NCI-H2196 (cell line): ENCODE results near the gene ELMO3.

ENCODE experiments used
- DNase-seq: peaks from one replicate; lab custom pipeline; 2025; ENCODE audit not compliant: unreplicated experiment; lab: John Stamatoyannopoulos, UW

ELMO3 gene

DNA sequence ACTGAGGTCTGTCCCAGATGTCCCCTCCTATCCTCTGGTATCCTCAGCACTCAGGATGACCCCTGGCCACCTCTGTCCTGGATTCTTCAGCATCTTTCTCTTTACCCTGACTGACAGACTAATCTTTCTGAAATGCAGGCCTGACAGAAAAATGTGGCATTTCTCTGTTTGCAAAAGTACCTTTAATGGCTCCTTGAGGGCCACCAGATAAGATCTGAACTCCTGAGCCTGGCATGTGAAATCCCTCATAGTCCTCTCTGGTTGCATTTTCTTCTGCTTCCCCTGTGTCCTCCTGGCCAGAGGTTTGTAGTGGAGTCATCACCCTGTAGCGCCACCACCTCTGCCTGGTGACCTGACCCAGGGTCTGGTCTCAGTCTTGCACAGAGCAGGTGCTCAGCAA, 2.0 kb upstream of the ELMO3 start:
- no peak for DNase-seq

DNA sequence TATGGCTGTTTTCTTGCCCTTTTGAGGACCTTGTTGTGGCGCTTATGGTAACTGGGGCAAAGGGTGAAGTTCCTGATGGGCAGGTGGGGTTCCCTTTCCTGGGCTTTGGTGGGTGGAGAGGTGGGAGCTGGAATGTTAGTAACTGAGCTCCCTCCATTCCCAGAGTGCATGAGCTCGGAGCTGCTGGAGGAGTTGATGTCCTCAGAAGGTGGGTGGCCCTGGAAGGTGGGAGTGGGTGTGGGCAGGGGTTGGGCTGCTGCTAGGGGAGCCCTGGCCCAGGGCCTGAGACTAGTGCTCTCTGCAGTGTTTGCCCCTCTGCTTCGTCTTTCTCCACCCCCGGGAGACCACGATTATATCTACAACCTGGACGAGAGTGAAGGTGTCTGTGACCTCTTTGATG, 1.2 kb upstream of the ELMO3 start:
- no peak for DNase-seq

GRCh38 chr16:67198238-67198734, 645 bp upstream of the ELMO3 start:
- peak; percentile 2 for DNase-seq

- no peak for DNase-seq
Observed at GRCh38 chr16:67199808-67200198, 872 bp downstream of the ELMO3 start.

- no peak for DNase-seq
Observed at GRCh38 chr16:67200491-67200890, 1.6 kb downstream of the ELMO3 start.

DNA sequence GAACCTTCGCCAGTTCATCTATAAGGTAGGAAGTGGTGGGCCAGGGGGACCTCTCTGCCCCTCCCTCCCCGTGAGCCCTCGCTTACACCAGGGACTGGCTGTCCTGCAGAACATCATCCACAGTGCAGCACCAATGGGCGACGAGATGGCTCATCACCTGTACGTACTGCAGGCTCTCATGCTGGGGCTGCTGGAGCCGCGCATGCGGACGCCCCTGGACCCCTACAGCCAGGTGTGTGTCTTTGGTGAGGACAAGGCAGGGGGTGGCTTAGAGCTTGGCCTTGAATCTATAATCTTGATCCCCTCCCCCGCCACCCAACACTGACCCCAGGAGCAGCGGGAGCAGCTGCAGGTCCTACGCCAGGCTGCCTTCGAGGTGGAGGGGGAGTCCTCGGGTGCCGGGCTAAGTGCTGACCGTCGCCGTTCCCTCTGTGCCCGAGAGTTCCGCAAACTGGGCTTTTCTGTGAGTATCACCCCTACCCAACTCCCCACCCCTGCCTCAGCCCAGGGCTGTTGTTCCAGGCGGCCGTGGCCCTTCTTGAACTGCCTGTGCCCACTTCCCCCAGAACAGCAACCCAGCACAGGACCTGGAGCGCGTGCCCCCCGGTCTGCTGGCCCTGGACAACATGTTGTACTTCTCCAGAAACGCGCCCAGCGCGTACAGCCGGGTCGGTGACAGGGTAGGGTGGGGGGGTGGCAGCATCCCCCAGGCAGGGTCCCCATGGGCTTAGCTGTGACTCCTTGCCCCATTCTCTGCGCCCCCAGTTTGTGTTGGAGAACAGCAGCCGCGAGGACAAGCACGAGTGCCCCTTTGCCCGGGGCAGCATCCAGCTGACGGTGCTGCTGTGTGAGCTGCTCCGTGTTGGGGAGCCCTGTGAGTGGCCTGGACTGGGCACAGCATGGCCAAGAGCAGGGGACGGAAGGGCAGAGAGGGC, 2.7 kb downstream of the ELMO3 start:
- no peak for DNase-seq

DNA sequence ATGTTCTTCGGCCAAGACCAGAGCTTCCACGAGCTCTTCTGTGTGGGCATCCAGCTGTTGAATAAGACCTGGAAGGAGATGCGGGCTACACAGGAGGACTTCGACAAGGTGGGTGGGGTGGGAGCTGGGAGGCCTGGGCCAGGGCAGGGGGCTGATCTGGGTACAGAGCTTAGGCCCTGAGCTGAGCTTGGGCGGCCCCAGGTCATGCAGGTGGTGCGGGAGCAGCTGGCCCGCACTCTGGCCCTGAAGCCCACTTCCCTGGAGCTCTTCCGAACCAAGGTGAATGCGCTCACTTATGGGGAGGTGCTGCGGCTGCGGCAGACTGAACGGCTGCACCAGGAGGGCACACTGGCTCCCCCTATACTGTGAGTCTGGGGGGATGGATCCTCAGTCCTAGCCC, 3.5 kb downstream of the ELMO3 start:
- DNase-seq, result no peak

- no peak for DNase-seq
Observed at GRCh38 chr16:67202956-67203493, 4.1 kb downstream of the ELMO3 start.

DNA sequence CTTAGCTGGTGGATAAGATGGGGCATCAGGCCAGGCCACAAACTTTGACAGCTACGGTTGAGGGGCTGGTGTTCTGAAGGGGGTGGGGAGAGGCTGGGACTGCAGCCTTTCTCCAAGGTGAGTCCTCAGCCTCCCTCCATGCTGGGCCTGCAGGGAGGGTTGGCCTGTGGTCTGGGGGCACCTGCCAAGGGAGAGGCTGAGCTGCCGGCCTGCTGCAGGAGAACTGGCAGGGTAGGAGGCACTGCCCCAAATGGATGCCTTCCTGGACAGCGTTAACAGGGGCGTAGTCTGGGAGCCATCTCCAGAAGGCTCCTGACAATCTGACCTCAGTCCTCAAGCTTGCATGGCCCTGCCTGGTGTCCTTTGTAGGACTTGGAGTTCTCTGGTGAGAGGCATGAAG, 5.1 kb downstream of the ELMO3 start:
- DNase-seq, result no peak

GRCh38 chr16:67206129-67206837, 7.4 kb downstream of the ELMO3 start:
- no peak for DNase-seq

DNA sequence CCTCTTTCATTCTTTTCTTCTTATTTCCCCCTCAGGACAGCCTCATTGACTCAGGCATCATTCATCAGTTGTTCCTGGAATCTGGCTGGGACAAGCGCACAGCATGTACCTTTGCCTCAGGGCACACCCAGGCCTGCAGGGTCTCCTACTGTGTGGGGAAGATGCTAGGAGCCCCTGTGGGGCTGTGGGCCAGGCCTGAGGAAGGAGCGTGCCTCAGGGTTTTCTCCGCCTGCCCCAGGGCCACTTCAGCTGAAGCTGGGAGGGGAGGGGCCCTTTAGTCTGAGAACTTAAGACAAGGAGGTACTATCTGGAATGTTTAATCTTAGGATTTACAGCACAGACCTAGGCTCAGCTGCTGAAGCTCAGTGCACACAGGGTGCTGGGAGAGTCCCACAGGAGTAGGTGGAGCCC, 7.9 kb downstream of the ELMO3 start:
- DNase-seq, result no peak

GRCh38 chr16:67207249-67208091, 8.5 kb downstream of the ELMO3 start:
- peak; percentile 64 for DNase-seq

DNA sequence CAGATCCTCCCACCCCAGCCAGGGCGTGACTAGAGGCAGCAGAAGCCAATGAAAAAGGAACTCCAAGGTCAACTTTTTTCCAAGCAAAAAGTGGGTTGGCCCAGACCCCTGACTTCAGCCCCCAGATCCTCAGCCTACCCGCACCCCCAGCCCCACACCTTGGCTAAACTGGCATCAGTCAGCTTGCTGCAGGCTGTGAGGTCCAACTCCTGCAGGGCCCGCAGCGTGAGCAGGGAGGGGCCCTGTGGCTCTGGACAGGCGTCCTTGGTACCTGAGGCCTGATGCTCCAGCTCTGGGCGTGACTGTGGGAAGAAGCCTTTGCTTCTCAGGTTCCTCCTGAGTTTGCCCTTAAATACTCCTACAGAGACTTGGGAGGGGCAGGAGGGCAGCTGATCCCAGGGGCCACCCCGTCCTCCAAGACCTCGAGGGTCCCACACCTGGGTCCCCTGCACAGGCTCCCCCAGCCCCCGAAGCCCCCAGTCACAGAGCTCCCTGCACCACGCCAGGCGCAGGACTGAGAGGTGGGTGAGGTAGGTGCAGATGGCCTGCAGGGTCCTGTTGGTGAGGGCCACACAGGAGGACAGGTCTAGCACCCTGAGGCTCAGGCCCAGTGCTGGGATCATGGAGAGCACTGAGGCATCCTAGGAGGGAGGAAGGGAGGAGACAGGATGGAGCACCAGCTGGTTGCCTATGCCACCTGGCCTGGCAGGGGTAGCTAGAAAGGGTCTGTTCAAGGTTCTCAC, 9.4 kb downstream of the ELMO3 start:
- no peak for DNase-seq

DNA sequence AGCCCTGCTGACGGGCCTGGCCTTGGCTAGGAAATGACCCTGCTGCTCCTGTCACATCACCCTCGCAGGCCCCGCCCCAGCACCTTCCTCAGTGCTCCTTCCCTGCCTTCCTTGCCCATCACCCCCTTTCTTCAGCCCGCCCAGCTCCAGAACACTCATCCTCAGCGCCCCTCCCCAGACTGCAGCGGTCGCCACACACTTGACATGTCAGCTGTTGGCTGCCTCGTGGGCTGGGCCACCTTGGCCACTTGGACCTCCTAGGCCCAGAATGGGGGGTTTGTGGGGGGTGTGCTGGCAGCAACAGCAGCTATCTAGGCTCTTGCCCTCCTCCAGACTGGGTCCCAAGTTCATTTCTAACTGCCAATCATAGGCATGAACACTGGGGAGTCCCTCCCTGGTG, 10.6 kb downstream of the ELMO3 start:
- no peak for DNase-seq

DNA sequence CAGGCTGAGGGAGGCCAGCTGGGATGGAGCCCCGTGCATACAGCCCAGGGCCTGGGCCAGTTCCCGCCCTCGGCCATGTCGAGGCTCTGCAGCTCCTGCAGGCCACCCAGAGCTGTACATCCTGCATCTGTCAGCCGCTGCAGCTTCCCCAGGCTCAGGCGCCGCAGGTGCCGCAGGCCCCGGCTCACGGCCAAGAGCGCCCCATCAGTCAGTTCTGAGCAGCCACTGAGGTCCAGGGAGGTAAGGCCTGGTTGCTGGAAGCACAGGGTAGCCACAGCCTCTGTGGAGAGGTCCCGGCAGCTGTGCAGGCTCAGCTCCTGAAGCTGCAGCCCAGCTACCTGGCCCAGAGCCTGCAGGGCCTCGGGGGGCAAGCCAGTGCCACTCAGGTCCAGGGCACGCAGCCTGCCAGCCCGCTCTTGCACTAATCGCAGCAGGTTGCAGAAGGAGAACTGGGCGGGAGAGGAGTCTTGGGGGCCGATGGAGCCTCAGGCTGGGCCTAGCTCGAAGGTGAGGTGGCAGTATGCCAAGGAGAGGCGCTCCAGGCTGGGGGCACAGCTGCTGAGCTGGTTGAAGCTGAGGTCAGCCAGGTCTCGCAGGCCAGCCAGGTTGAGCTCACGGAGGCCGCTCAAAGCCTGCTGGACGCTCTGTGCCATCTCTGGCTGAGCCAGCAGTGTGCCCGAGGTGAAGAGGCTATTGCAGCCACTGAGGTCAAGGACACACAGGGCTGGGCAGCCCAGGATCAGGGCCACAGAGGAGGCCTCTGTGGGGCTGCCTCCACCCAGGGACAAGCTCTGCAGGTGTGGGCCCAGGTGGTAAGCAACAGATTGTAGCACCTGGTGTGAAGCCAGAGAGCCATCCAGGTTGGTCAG, 11.4 kb downstream of the ELMO3 start:
- DNase-seq, result no peak

- DNase-seq, result no peak
Observed at GRCh38 chr16:67211674-67212073, 12.7 kb downstream of the ELMO3 start.

- no peak for DNase-seq
Observed at GRCh38 chr16:67212766-67213165, 13.8 kb downstream of the ELMO3 start.

GRCh38 chr16:67213197-67214019, 14.5 kb downstream of the ELMO3 start:
- no peak for DNase-seq
